Measurements from ENCODE around the gene LIFR. TPM values are rescaled to one million over a fixed set of nuclear protein-coding genes. Genes with fewer than 3 reads are reported as not detected.

LIFR gene
- total RNA-seq, 1 experiment from 2014 or later, result 7.8 TPM

DNA sequence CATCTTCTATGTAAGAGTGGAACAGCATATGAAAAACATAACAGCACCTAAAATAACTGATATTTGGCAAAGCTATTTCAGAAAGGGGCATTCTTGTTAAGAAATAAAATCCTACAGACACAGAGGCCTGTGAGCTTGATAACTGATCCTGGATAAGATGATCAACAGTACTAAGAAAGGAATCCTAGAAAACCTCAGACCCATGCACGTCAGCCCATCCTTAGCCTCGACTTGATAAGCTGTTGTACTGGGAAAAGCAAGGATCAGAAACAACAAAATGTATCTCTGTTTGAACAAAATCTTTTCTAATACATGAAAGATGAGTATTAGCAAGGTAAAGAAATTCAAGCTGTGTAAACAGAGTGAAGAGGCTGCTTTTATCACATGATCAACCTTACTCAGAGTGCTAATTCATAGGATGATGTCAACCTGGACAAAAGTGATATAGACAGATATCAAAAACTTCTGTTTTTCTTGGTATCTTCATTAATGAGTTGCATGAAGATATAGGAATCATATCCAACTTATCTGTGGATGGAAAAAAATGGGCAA, 15.2 kb downstream of the LIFR start:
- Histone ChIP-seq H2BK5ac (ENCODE audit: insufficient read length, low read length) (no peak overlapping the region), H4K91ac (ENCODE audit: insufficient read length, low read depth, low read length) (no peak overlapping the region), H3K4me2 (ENCODE audit: insufficient read depth, insufficient read length, low read length) (no peak overlapping the region), H3K23me2 (ENCODE audit: insufficient read length, low read depth, low read length, poor library complexity, severe bottlenecking) (no peaks in the 10 kb centered on the region), H3K79me2 (ENCODE audit: insufficient read depth, low read length) (no peaks in the 10 kb centered on the region; the same call in 1 of the 2 replicates), H3K23ac (ENCODE audit: insufficient read length, low read depth, low read length) (no peak overlapping the region), H3K79me1 (ENCODE audit: insufficient read depth, low read depth, low read length, poor library complexity, severe bottlenecking) (peaks cover 3% of the 10 kb centered on the region), H3K9me3 (ENCODE audit: control insufficient read depth, low read depth, low read length) (no peaks in the 10 kb centered on the region), H3K4me1 (ENCODE audit: insufficient read depth, low read length) (peaks cover 2% of the 10 kb centered on the region; the same call in 1 of the 2 replicates), H4K20me1 (ENCODE audit: control insufficient read depth, insufficient read depth, insufficient read length) (no peaks in the 10 kb centered on the region), H2BK120ac (ENCODE audit: low read depth, low read length, poor library complexity, severe bottlenecking) (no peak overlapping the region), H3K56ac (ENCODE audit: insufficient read length, low read depth, low read length) (no peak overlapping the region), H3K27ac (ENCODE audit: insufficient read length, low read depth, low read length) (no peak overlapping the region), H3K4ac (ENCODE audit: low read depth, low read length) (no peak overlapping the region), H2BK15ac (ENCODE audit: low read depth, low read length) (no peak overlapping the region), H2AK5ac (ENCODE audit: insufficient read length, low read length) (no peak overlapping the region), H3K14ac (ENCODE audit: insufficient read depth, low read length) (no peak overlapping the region), H2AFZ (ENCODE audit: low read length) (no peak overlapping the region), H3K18ac (ENCODE audit: insufficient read length, low read depth, low read length) (no peak overlapping the region), H4K8ac (replicated peaks; ENCODE audit: insufficient read length, low read depth, low read length) (no peak overlapping the region), H4K5ac (ENCODE audit: insufficient read length, low read depth, low read length) (no peak overlapping the region), H3T11ph (ENCODE audit: low read length) (no peak overlapping the region), H2BK20ac (ENCODE audit: low read depth, low read length, poor library complexity, severe bottlenecking) (no peak overlapping the region), H3K27me3 (ENCODE audit: insufficient read depth, low read length) (no peaks in the 10 kb centered on the region), H2BK12ac (ENCODE audit: insufficient read length, low read depth, low read length) (no peak overlapping the region), H3K9ac (ENCODE audit: extremely low read depth, insufficient read length, low read length) (no peak overlapping the region)
- Mint-ChIP-seq H3K27ac (no peak overlapping the region), H3K36me3 (ENCODE audit: insufficient read depth in 1 of 3, low read depth in 3 of 3) (no peaks in the 10 kb centered on the region), H3K4me1 (peaks cover 3 to 16% of the 10 kb centered on the region in 2 experiments), H3K4me3 (no peak overlapping the region), H3K9me3 (no peaks in the 10 kb centered on the region), H3K27me3 (ENCODE audit: low read depth) (no peaks in the 10 kb centered on the region)
- no peak for TF ChIP-seq CTCF (conservative IDR thresholded peaks at IDR 0.05)
- no peak for DNase-seq
- no CpG with 5 or more reads among the region's 2 CpGs for WGBS (ENCODE audit: extremely low coverage, insufficient read length, low lambda C conversion rate)

Data from H9 (cell line).